ENCODE data around the gene RDM1.

Gene RDM1

GRCh38 chr17:35931794-35932425, 1.3 kb upstream of the RDM1 start:
- DNase-seq: no peak

GRCh38 chr17:35927714-35928113, 2.9 kb downstream of the RDM1 start:
- DNase-seq: no peak

- DNase-seq: no peak
Observed at GRCh38 chr17:35923609-35924114, 6.9 kb downstream of the RDM1 start.

GRCh38 chr17:35920229-35920628, 10.3 kb downstream of the RDM1 start:
- no peak for DNase-seq

GRCh38 chr17:35918665-35919064, 11.9 kb downstream of the RDM1 start:
- DNase-seq: no peak

GRCh38 chr17:35917519-35918213, 12.9 kb downstream of the RDM1 start:
- no peak for DNase-seq

- no peak for DNase-seq
Observed at GRCh38 chr17:35915153-35915964, 15.2 kb downstream of the RDM1 start.

- no peak for DNase-seq
Observed at GRCh38 chr17:35914354-35914753, 16.2 kb downstream of the RDM1 start.

- no peak for DNase-seq
Observed at GRCh38 chr17:35913609-35914008, 17.0 kb downstream of the RDM1 start.

- no peak for DNase-seq
Observed at GRCh38 chr17:35912942-35913341, 17.6 kb downstream of the RDM1 start.

- no peak for DNase-seq
Observed at GRCh38 chr17:35912339-35912912, 18.1 kb downstream of the RDM1 start.

GRCh38 chr17:35909408-35909807, 21.2 kb downstream of the RDM1 start:
- DNase-seq: no peak

- no peak for DNase-seq
Observed at GRCh38 chr17:35907691-35908090, 22.9 kb downstream of the RDM1 start.

GRCh38 chr17:35906926-35907637, 23.5 kb downstream of the RDM1 start:
- DNase-seq: no peak

- DNase-seq: no peak
Observed at GRCh38 chr17:35906191-35906925, 24.2 kb downstream of the RDM1 start.

- DNase-seq: no peak
Observed at GRCh38 chr17:35903451-35903850, 27.1 kb downstream of the RDM1 start.

GRCh38 chr17:35901631-35902175, 28.9 kb downstream of the RDM1 start:
- no peak for DNase-seq

- DNase-seq: no peak
Observed at GRCh38 chr17:35900708-35901480, 29.7 kb downstream of the RDM1 start.

GRCh38 chr17:35900280-35900679, 30.3 kb downstream of the RDM1 start:
- DNase-seq: no peak

GRCh38 chr17:35898283-35899070, 32.1 kb downstream of the RDM1 start:
- peak; percentile 63 for DNase-seq

Measured in NCI-H1092 (cell line).